A673 (cell line): ENCODE results near the gene KCNJ11. TPM values are rescaled to one million over a fixed set of nuclear protein-coding genes. Genes with fewer than 3 reads are reported as not detected.

Source experiments
- BruUV-seq: library from RNA; stranded (reverse); fragments of 400-500 nt; replicated peaks from 2 replicates; lab custom pipeline; 2021; lab: Mats Ljungman, UMichigan
- CTCF ChIA-PET: fragments of 300-600 bp; sonication (Branson Sonifier 250); formaldehyde crosslinking; loops from one replicate; lab custom pipeline; 2022; ENCODE audit warnings: antibody characterized with exemption; lab: Charles Lee
- POLR2A ChIA-PET: fragments of 300-600 bp; sonication (Branson Sonifier 250); formaldehyde crosslinking; loops from one replicate; lab custom pipeline; 2022; ENCODE audit warnings: antibody characterized with exemption; ENCODE audit not compliant: low non-redundant PET; lab: Charles Lee
- DNase-seq: peaks from one replicate; pipeline ENCODE4 v3.0.0-alpha.2; 2015; ENCODE audit warnings: low spot score
- H3K27ac ChIP-seq: fragments of 200-600 bp; sonication (generic); 2 replicates; pipeline ENCODE4 v1.5.1; 2016; ENCODE audit warnings: mixed run types, low read depth, mild to moderate bottlenecking, mixed read lengths, antibody characterized with exemption, low read length; ENCODE audit not compliant: poor library complexity, severe bottlenecking
- H3K27me3 ChIP-seq: fragments of 200-600 bp; sonication (generic); replicated peaks from 2 replicates; pipeline ENCODE4 v1.6.1; 2017; ENCODE audit warnings: mixed run types, low read depth, mild to moderate bottlenecking, mixed read lengths, antibody characterized with exemption, low read length; ENCODE audit not compliant: insufficient read depth, poor library complexity
- H3K36me3 ChIP-seq: fragments of 200-600 bp; sonication (generic); 2 replicates; pipeline ENCODE4 v1.6.1; 2016; ENCODE audit warnings: mixed run types, mild to moderate bottlenecking, mixed read lengths, antibody characterized with exemption, low read length; ENCODE audit not compliant: insufficient read depth, poor library complexity, severe bottlenecking
- H3K4me1 ChIP-seq: fragments of 200-600 bp; sonication (generic); 2 replicates; pipeline ENCODE4 v1.6.1; 2017; ENCODE audit warnings: mixed run types, mild to moderate bottlenecking, mixed read lengths, antibody characterized with exemption, low read length; ENCODE audit not compliant: insufficient read depth, poor library complexity, severe bottlenecking
- H3K4me3 ChIP-seq: fragments of 200-600 bp; sonication (generic); 2 replicates; pipeline ENCODE4 v1.5.1; 2016; ENCODE audit warnings: low read depth, mixed run types, mild to moderate bottlenecking, mixed read lengths, low read length; ENCODE audit not compliant: poor library complexity, severe bottlenecking
- H3K9me3 ChIP-seq: fragments of 200-600 bp; sonication (generic); 2 replicates; pipeline ENCODE4 v1.6.1; 2016; ENCODE audit warnings: mixed run types, low read depth, mild to moderate bottlenecking, mixed read lengths, antibody characterized with exemption, low read length; ENCODE audit not compliant: poor library complexity, severe bottlenecking
- EZH2 ChIP-seq: fragments of 200-600 bp; sonication (generic); IDR thresholded peaks from 2 replicates; pipeline ENCODE4 v1.6.1; 2017; ENCODE audit warnings: borderline replicate concordance, low read depth, mild to moderate bottlenecking, mixed read lengths, antibody characterized with exemption, low read length; ENCODE audit not compliant: poor library complexity, severe bottlenecking
- intact Hi-C: fragments of 100-400 bp; cut with micrococcal nuclease; formaldehyde crosslinking; loops from one replicate; pipeline ENCODE4 v1.10.0; 2022; ENCODE audit not compliant: unreplicated experiment
- total RNA-seq: library from RNA; stranded (reverse); gene quantifications from 2 replicates; pipeline ENCODE4 v1.2.3, GENCODE V29; 2021
- TF ChIP-seq, protein P1 (sequence below): fragments of 300-800, 200-600 bp; sonication (generic); conservative IDR thresholded peaks from 2 replicates; pipeline ENCODE4 v1.5.1; 2017; ENCODE audit warnings: low read depth, mild to moderate bottlenecking, antibody characterized with exemption, low read length, moderate library complexity, mixed read lengths

Gene KCNJ11
- total RNA-seq, 1 experiment from 2014 or later, result 0.34 TPM

DNA sequence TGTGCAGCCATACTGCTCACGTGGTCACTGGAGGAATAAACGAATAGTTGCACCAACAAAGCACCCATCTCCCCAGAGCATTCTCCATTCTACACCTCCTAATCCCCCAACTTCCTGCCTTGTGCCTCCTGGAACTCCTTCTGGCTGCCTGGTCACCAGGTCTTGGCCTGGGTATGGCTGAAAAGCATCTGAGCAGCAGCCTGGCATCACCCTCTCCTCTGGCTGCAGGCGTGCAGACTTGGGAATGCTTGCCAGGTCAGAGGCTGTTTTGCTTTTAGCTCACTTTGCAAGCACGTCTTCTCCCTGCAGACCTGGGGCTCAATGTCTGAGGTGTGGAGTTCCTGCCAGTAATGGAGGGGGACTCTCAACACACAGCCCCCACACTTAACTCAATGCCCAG is 33.3 kb upstream of the KCNJ11 start:
- POLR2A ChIA-PET, result no interaction called here

GRCh38 chr11:17418444-17419081 is 30.1 kb upstream of the KCNJ11 start:
- H3K4me3 ChIP-seq, result no peak overlapping the region
- no TSS peak for BruUV-seq
- no peaks in the 10 kb centered on the region for H3K9me3 ChIP-seq
- ChIA-PET CTCF (no interaction called here), POLR2A (no interaction called here)
- no peaks in the 10 kb centered on the region for H3K36me3 ChIP-seq
- H3K27ac ChIP-seq, result no peak overlapping the region
- peaks cover 55% of the 10 kb centered on the region for H3K27me3 ChIP-seq
- TF ChIP-seq, protein P1, sequence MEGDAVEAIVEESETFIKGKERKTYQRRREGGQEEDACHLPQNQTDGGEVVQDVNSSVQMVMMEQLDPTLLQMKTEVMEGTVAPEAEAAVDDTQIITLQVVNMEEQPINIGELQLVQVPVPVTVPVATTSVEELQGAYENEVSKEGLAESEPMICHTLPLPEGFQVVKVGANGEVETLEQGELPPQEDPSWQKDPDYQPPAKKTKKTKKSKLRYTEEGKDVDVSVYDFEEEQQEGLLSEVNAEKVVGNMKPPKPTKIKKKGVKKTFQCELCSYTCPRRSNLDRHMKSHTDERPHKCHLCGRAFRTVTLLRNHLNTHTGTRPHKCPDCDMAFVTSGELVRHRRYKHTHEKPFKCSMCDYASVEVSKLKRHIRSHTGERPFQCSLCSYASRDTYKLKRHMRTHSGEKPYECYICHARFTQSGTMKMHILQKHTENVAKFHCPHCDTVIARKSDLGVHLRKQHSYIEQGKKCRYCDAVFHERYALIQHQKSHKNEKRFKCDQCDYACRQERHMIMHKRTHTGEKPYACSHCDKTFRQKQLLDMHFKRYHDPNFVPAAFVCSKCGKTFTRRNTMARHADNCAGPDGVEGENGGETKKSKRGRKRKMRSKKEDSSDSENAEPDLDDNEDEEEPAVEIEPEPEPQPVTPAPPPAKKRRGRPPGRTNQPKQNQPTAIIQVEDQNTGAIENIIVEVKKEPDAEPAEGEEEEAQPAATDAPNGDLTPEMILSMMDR, result no peak
- no peak for TF ChIP-seq EZH2
- intact Hi-C loops, result no loop called here
- no peaks in the 10 kb centered on the region for H3K4me1 ChIP-seq
- DNase-seq, result no peak

More for the DNA sequence above, 33.3 kb upstream of the KCNJ11 start:
- intact Hi-C loops, result no loop called here
- Histone ChIP-seq H3K27me3 (peaks cover 48% of the 10 kb centered on the region), H3K4me3 (no peak overlapping the region), H3K27ac (no peak overlapping the region), H3K9me3 (no peaks in the 10 kb centered on the region), H3K36me3 (no peaks in the 10 kb centered on the region), H3K4me1 (no peaks in the 10 kb centered on the region)
- TF ChIP-seq EZH2, result no peak
- TF ChIP-seq, protein P1, result no peak
- no TSS peak for BruUV-seq
- CTCF ChIA-PET, result no interaction called here
- DNase-seq, result no peak

DNA sequence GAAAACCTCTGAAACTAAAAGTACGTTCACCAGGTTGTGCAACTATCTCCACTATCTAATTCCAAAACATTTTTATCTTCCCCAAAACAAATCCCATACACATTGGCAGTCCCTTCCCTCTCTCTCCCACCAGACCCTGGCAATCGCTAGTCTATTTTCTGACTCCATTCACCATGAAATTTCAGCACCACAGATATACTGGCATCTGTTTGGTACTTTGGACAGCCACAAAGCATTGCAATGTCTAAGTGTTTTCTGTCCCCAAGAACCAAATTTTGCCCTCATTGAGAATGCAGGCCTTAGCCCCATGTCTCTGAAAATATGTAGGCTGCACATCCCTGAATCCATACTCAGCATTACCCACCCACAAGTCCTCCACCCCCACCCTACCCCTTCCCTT is 28.0 kb upstream of the KCNJ11 start:
- Histone ChIP-seq H3K27ac (no peak overlapping the region), H3K36me3 (no peaks in the 10 kb centered on the region), H3K9me3 (no peaks in the 10 kb centered on the region), H3K27me3 (peaks cover 51% of the 10 kb centered on the region), H3K4me1 (no peaks in the 10 kb centered on the region), H3K4me3 (no peak overlapping the region)
- no TSS peak for BruUV-seq
- TF ChIP-seq, protein P1, result no peak
- no peak for TF ChIP-seq EZH2
- ChIA-PET POLR2A (no interaction called here), CTCF (no interaction called here)
- intact Hi-C loops, result no loop called here
- DNase-seq, result no peak
